Keratinocyte (primary cell): ENCODE results near the gene KLF5.
"Not testable (repeated sequence)": the region's sequence is repeated elsewhere in the genome, so short reads cannot be mapped to it uniquely, and the experiment has no call there.

Experiments used
- EZH2 ChIP-seq: IDR thresholded peaks from one replicate; pipeline ENCODE4 v1.6.1; 2012; ENCODE audit warnings: inconsistent platforms, mild to moderate bottlenecking, low read length, moderate library complexity
- TF ChIP-seq, protein P1 (sequence below), 3 experiments: IDR thresholded peaks in 1 of 3; conservative IDR thresholded peaks in 1 of 3; optimal IDR thresholded peaks in 1 of 3; 2 replicates in 2 of 3; 3 replicates in 1 of 3; pipeline versions ENCODE3 to v1.5.1; 2011; ENCODE audit warnings: low read length in 3 of 3, mild to moderate bottlenecking in 3 of 3, moderate library complexity in 2 of 3, control low read depth in 1 of 3, inconsistent platforms in 1 of 3; ENCODE audit not compliant: insufficient read depth in 2 of 3; ENCODE audit errors: extremely low read depth in 1 of 3

DNA sequence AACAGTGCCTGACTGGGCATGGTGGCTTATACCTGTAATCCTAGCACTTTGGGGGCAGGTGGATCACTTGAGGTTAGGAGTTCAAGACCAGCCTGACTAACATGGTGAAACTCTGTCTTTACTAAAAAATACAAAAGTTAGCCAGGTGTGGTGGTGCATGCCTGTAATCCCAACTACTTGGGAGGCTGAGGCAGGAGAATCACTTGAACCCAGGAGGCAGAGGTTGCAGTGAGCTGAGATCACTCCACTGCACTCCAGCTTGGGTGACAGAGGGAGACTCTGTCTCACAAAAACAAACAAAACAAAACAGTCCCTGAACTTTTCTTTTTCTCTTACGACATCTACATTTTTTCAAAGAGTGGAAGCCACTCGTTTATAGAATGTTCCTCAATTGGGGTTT is 10.2 kb upstream of the KLF5 start:
- TF ChIP-seq, protein P1, sequence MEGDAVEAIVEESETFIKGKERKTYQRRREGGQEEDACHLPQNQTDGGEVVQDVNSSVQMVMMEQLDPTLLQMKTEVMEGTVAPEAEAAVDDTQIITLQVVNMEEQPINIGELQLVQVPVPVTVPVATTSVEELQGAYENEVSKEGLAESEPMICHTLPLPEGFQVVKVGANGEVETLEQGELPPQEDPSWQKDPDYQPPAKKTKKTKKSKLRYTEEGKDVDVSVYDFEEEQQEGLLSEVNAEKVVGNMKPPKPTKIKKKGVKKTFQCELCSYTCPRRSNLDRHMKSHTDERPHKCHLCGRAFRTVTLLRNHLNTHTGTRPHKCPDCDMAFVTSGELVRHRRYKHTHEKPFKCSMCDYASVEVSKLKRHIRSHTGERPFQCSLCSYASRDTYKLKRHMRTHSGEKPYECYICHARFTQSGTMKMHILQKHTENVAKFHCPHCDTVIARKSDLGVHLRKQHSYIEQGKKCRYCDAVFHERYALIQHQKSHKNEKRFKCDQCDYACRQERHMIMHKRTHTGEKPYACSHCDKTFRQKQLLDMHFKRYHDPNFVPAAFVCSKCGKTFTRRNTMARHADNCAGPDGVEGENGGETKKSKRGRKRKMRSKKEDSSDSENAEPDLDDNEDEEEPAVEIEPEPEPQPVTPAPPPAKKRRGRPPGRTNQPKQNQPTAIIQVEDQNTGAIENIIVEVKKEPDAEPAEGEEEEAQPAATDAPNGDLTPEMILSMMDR (optimal IDR thresholded peaks at IDR 0.05 in 1 of 3, IDR thresholded peaks at IDR 0.05 in 1 of 3, conservative IDR thresholded peaks at IDR 0.05 in 1 of 3; ENCODE audit: extremely low read depth in 1 of 3, insufficient read depth in 2 of 3, low read length in 3 of 3), result not testable (repeated sequence)
- TF ChIP-seq EZH2, result not testable (repeated sequence)
